PC-9 (cell line): ENCODE results near the gene DVL1.

Experiments used
- CTCF ChIP-seq: fragments of 200-600 bp; sonication (generic); conservative IDR thresholded peaks from 2 replicates; pipeline ENCODE4 v1.6.1; 2017; ENCODE audit warnings: mixed run types, antibody characterized with exemption, mild to moderate bottlenecking, moderate library complexity
- EZH2 ChIP-seq: fragments of 200-600 bp; sonication (generic); IDR thresholded peaks from 2 replicates; pipeline ENCODE4 v1.8.0; 2017; ENCODE audit warnings: antibody characterized with exemption, low read depth

DNA sequence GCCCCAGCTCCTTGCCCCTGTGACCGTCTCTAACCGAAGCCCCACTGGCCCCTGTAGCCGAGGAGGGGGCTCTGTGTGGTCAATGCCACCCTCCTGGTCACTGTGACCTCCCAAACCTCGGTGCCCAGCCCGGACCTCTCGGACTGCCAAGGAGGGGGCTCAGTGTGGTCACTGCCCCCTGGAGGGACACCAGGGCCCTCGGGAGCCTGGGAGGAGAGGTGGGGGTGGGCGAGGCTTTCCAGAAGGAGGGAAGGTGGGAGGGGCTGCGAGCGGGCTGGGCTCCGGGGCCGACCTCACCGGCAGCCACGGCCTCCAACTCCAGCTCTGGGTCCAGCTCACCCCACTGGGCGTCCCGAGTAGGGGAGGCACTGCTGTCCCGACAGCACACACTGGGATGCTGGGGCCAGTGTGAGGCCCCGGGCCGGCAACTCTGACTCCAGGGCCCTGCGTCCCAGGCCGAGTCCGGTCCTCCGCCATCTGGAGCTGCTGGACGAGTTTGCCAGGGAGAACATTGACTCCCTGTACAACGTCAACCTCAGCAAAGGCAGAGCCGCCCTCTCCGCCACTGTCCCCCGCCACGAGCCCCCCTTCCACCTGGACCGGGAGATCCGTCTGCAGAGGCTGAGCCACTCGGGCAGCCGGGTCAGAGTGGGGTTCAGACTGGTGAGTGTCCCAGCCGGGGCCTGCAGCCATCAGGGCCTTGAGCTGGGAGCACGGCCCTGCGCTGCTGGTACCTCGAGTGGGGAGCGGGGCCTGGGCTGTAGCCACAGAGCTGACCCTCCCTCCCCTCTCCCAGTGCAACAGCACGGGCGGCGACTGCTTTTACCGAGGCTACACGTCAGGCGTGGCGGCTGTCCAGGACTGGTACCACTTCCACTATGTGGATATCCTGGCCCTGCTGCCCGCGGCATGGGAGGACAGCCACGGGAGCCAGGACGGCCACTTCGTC lies 62.6 kb downstream of the DVL1 start:
- TF ChIP-seq EZH2 (no peak), CTCF (no peak)
